HPDE6-E6E7 (cell line): Measurements from ENCODE around the gene C14orf93.
"Not testable (repeated sequence)": the region's sequence is repeated elsewhere in the genome, so short reads cannot be mapped to it uniquely, and the experiment has no call there.

Experiments used
- DNase-seq: peaks from one replicate; pipeline ENCODE4 v3.0.0; 2011; ENCODE audit warnings: missing footprints; ENCODE audit errors: extremely low spot score

Gene C14orf93

GRCh38 chr14:23021434-23021833, 11.5 kb upstream of the C14orf93 start:
- DNase-seq = no peak

DNA sequence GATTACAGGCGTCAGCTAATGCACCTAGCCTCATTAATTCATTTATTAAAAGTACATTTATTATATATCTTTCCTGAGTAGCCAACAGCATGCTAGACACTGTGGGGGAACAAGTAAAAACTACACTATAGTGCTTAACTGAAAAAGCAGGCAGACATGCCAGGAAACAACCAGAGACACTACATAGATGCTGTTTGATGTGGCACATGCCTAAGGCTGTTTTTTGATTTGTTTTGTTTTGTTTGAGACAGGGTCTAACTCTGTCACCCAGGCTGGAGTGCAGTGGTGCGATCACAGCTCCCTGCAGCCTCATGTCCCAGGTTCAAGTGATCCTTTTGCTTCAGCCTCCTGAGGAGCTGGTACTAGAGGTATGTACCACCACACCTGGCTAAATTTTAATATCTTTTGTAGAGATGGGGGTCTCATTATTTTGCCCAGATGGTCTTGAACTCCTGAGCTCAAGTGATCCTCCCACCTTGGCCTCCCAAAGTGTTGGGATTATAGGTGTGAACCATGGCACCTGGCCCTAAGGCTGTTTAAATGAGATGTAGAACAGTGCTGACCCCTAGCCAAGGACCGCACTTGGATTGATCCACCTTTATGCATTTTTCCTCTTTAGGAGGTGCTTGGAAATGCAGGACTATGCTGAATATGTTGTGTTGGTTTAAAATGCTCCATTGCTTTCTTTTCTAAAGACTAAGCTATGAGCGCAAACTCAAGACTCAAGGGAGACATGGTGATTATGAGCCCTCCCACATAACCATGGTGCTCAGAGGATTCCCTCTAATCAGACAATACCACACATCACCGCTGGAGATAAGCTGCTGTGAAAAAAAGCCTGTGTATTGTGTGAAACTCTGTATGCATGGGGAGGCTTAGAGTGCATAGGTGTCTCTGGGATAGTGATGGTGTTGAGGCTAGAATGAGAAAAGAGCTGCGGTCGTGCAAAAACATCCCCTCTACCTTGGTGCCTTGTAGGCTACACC, 10.5 kb upstream of the C14orf93 start:
- DNase-seq = no peak

DNA sequence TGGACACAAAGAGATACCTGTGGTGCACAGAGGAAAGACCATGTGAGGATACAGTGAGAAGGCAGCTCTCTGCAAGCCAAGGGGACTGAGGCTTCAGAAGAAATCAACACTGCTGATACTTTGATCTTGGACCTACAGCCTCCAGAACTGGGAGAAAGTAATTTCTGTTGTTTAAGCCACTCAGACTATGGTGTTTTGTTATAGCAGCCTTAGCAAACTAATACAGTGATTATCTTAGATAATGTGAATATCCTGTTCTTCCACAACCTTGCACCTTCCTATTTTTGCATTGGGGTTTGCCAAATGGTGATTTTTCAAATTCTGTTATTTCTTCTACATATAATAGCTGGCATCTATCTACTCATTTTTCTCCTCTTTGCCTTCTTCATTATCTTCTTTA, 8.2 kb upstream of the C14orf93 start:
- no peak for DNase-seq

DNA sequence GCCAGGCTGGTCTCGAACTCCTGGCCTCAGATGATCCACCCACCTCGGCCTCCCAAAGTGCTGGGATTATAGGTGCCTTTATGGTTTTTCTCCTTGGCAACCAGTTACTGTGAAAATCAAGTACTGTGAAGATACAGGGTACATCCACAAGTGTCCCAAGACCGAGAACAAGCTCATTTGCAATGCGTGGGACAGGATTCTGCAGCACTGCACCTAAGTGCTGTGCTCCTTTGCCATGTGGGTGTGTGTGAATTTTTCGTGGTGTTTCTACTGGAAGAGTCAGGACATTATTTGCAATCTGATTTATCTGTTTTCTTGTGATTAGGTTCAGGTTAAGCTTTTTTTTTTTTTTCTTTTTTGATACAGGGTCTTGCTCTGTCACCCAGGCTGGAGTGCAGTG, 7.1 kb upstream of the C14orf93 start:
- no peak for DNase-seq

DNA sequence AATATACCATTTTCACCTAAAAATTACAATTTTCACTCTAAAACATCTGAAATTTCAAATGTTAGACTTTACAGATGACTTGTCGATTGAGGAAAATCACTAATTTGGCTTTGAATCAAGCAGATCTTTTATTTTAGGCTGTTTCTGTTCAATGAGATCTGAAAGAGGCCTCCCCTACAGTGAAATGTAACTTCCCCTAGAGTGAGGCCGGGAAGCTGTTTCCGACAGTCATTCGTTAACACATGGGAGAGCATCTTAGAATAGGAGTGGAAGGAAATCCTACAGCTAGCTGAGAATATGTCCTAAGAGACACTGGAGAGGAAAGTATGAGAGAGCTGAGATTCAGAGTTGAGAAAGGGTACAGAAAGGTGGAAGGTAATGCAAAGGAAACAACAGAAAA, 5.7 kb upstream of the C14orf93 start:
- DNase-seq = no peak

DNA sequence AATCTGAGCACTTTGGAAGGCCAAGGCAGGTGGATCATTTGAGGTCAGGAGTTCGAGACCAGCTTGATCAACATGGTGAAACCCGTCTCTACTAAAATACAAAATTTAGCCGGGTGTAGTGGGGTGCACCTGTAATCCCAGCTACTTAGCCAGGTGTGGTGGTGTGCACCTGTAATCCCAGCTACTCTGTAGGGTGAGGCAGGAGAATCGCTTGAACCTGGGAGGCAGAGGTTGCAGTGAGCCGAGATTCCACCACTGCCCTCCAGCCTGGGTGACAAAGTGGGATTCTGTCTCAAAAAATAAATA, 3.8 kb upstream of the C14orf93 start:
- not testable (repeated sequence) for DNase-seq

GRCh38 chr14:23013054-23013748, 3.3 kb upstream of the C14orf93 start:
- no peak for DNase-seq

DNA sequence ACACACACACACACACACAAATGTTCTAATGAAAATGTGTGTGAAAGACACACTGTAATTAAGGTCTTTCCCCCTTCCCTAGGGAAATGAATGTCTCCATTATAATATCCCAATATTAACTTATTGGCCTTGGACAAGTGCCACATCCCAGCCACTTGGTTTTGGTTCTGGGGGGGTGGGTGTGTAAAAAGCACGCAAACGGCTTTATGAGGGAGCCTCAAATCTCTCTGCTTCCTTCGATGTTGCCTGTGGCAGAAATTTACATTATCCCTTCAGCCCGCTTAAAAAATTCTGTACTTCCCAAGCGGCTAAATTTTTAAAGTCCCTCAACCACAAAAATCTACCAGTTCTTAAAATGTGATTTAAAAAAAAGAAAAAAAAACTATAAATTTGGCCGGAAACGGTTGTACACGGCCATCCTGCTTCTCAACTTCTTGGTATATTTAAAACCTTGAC, 432 bp downstream of the C14orf93 start:
- DNase-seq = no peak

- no peak for DNase-seq
Observed at GRCh38 chr14:23008831-23009230, 1.1 kb downstream of the C14orf93 start.

- peak; percentile 97 for DNase-seq
Observed at GRCh38 chr14:23006544-23007419, 3.2 kb downstream of the C14orf93 start.

DNA sequence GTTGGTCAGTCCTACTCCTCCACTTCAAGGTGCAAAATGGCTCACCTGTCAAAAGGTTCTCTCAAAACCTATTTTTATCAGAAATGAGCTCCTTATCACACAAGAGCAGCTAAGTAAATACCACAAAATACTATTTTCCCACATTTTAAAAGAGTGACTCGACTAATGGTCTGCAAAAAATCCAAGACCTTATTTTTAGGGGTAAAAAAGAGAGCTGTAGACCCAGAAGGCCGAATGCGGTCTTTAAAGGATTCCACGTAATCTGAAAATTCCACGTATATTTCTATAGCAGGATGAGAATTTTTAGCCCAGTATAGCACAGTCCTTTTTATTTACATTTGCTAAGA, 3.8 kb downstream of the C14orf93 start:
- DNase-seq = no peak

DNA sequence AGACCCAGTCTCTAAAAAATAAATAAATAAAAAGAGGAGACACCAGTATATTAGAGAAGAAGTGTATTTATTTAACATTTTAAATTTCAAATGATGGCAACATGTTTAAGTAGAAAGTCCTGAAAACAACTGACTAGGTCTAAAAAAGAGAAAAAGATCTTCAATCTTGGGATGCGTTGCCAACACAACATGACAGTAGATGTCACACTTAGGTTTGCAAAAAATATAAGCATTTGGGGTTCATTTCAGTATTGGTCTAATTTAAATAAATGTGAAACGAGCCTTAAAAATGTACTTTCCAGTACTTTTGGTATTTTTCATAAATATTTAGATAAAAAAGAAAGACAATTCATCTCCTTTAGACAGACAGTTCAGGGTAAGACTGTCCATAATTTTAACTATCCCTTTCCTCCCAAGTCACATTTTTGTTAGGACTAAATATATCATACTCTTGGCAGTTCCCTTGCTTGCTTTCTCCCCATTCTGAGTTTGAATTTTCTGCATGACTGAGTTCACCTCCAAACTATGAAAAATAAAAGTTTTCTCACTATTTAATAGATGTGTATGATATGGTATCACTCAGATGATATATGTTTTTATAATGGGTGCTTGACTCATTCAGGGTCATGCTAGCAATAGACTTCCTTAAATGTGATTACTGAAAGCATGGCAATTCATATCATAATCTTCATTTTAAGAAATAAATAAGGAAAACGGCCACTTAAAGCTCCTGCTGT, 4.3 kb downstream of the C14orf93 start:
- no peak for DNase-seq

GRCh38 chr14:23004274-23004673, 5.7 kb downstream of the C14orf93 start:
- DNase-seq = not testable (repeated sequence)

GRCh38 chr14:23002592-23002991, 7.4 kb downstream of the C14orf93 start:
- no peak for DNase-seq

DNA sequence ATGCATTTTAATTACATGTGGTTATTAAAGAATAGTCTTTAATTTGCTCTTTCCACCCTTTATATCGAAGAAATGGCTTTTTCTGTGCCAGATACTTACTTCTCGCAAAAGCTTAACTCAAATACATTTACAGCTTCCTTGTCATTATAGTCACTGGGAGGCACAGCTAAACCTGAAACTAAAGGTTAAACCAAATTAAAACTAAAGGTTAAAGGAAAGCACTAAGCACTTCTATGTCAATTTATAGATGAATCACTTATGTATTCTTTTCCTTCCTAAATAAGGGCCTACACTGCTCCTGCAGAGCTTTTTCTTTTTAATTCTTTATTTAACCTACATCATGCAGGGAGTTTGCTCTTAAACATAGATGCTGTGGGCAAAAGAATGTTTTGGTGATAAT, 9.1 kb downstream of the C14orf93 start:
- DNase-seq = no peak

DNA sequence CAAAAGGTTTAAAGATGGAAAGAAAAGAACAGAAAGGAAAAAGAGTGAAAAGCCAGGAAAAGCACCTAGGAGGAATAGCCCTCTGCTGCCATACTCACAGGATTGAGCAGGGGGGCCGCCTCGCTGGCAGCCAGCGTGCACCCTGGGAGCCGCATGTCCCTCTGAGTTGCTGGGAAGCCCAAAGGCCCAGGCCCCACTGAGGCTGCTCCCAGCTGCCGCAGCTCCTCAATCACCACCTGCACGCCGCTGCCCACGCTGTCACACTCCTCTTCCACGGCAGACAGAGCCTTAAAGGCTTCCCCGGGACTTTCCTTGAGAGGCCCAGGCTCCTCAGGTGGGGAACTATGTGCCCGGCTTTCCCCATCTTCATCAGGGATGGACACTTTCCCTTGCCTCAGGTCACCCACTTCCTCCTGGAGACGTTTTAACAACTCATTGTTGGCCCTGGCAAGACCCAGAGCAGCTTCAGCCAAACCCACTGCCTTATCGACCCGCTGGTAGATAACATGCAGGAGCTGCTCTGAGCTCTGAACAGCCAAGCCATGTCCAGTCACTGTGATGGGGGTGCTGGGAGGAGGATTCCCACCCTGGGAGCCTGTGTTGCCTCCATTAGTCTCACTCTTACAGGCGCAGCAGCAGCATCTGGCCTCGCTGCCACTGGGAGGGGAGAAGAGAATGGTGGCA, 11.5 kb downstream of the C14orf93 start:
- no peak for DNase-seq

DNA sequence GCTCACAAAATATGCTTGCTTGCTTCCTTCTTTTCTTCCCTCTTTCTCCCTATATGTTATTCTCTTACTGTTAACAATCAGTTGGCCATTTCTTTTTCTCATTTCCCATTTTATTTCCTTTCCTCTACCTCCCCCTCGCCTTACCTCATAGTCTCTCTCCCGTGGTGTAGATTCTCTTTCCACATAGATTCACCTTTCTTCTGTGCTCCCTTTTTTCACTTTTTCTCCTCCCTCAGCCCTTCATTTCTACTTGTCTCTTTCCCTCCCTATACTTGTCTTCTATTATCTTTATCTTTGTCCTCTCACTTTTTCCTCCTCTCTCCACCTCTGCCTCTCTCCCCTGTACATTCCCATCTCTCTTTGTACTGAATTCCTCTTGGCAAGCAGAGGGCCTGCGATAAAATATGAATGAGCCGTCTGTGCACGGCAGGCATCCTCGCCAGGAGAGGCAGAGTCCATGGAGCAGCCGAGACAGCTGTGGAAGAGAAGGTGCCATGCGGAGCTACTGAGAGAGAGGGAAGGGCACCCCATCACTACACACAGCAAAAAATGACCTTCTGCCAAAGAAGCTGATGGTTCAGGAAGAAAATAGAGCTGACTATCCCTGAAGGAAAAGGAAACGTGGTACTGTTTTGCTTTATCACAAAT, 12.1 kb downstream of the C14orf93 start:
- DNase-seq = no peak

GRCh38 chr14:22996768-22997654, 12.9 kb downstream of the C14orf93 start:
- no peak for DNase-seq

GRCh38 chr14:22995889-22996625, 13.9 kb downstream of the C14orf93 start:
- no peak for DNase-seq
